ENCODE measurements around the gene ARGLU1.

ARGLU1 gene

DNA sequence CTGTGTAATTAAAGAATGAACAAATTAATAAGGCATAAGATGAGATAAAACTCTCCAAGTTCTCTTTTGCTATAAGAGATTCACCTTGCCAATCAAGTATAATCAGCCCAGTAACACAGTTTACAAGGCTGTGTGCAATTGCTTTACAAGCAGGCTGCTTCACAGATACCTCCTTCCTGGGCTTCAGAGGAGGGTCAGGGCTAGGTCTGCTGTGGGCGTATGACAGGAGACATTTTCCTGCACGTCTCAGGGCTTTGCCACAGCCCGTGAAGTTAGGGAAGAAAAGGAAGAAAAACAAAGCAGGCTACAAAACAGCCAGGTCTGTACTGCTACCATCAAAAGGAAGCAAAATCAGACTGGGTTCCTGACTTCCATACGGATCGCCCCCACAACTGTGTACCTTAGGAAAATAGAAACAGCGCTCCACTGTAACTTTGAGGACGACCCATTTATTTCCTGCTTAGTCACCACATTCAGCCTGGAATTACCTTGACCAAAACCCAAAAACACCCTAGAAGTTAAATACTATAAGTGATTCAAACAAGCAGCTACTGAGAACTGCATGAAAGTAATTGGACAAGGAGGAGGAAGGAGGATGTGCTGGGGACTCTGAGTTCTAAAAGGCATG is 44.9 kb downstream of the ARGLU1 start:
- no peak for DNase-seq

DNA sequence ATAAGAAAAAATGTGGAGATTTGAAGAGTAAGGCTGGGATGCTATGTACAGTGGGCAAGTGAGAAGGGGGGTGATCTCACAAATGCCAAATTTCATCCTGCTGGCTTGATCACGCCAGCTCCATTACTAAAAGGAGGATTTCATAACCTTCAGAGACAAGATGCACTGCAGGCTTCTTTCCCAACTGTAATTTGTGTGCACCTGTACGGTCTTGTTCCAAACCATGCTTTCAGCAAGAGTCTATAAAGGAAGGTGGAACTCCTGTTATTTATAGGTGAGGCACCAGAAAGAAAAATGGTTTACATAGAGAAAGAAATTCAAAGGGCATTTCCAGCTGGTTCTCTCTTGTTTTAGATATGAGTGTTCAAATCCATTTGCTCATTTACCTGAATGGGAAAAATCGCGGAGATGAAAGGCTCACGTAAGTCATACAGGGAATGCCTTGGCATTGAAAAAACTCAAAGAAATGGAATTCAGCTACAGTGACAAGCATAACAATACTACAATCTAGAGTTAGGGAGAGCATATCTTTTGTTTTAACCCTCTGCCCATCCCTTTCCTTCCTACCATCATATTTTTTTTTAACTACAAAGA is 45.7 kb downstream of the ARGLU1 start:
- no peak for DNase-seq

GRCh38 chr13:106521095-106521799 is 46.7 kb downstream of the ARGLU1 start:
- DNase-seq: no peak

DNA sequence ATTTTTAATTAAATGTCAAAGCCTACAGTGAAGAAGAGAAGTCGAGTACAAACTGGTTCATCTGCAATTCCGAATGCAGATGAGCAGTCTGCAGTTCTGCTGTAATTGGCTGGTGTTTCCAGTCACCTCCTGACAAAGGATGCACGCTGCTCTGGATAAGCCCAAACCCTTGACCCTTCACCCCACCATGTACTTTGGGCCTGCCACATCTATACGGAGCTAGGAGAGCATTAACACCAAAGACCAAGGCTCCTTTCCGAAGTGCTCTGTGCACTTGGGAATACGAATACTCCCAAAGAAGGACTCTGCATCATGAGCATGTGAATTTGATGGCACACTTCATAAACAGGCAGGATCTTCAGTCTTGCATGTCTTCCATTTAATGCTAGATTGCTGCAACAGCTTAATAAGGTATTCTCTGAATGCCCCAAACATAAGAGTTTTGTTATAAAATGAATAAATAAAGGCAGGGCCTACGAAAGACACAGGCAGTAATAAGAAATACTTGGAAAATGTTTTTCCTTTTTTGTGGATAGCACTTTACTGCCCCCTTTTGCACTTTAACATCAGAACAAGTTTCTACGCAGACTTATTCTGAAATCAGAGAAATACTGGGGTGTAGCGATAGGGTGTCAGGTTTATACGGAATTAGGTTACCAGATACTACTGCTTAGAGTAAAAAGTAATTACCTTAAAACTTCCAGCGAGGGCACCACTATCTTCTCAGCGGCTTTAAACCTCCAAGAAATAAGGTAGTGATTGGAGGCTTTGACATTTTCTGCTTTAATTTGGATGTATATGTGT is 47.5 kb downstream of the ARGLU1 start:
- DNase-seq: no peak

DNA sequence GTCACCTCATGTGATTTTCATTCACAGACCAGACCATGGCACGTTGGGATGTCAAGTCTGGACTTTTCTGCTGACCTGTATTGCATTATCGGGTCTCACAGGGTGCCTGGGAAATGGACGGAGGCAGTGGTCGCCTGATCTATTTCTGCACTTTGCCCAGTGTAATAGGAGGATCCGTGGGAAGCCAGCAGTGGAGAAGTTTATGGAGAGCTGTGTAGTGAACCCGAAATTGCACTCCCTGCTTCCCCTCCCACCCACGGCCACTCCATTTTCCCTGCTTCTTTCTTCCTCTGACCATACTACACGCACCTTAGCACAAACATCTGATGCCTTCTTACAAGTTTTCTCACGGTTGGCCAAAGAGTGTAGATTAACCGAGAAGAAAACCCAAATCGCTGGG is 49.4 kb downstream of the ARGLU1 start:
- no peak for DNase-seq

DNA sequence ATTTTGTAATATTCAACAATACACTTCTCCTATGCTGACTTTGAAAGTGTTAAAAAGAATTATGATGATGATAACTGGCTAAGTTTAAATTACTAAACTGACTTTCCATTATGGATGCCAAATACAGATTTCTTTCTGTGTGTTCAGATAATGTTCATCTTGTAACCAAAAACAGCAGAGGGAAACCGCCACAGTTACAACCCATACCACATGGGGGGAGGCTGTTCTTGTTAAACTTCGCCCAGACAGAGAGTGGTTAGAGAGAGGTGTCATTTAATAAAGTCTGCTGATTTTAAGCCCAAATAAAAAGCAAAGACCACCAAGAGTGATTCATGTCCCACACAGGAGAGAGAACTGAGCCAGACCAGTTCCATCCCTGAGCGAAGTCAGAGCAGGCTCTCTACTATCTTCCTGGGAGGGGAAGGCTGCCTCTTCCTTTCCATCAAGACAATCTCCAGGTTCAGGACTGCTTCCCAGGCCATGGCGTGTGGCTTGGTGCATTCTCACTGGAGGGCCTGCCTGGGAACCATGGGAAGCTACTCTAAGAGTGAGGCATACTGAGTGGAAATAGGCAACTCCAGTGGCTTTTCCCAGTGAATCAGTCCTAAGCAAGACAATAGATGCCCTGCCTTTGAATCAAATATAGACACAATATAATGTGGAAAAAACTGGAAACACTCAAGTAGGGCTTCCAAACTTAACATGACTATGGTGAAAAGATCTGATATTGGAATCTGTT is 50.7 kb downstream of the ARGLU1 start:
- no peak for DNase-seq

DNA sequence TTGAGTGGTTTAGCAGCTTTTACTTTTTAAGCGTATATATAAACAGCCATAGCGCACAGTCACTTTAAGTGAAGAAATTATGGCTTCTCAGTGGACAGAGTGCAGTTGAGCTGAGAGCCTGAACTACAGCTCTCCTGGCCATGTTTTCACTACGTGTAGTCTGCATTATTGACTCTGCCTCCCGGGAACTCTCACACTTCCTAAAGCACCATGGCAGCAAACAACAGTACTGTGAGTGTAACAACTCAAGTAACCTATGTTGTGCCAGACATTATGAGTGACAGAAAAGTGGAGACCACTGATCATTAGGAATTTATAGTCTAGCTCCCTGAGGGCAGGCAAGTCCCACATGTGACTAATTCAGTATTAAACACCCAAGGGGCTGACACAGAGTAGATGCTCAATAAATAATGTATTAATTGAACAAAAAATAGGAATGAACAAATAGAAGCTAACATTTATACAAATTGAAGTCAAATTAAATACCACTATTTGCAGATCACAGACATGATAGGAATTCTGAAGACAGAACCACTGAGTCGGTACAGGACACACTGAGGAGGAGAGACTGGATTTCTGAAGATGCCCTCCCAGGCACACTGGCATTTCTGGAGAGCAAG is 52.2 kb downstream of the ARGLU1 start:
- no peak for DNase-seq

DNA sequence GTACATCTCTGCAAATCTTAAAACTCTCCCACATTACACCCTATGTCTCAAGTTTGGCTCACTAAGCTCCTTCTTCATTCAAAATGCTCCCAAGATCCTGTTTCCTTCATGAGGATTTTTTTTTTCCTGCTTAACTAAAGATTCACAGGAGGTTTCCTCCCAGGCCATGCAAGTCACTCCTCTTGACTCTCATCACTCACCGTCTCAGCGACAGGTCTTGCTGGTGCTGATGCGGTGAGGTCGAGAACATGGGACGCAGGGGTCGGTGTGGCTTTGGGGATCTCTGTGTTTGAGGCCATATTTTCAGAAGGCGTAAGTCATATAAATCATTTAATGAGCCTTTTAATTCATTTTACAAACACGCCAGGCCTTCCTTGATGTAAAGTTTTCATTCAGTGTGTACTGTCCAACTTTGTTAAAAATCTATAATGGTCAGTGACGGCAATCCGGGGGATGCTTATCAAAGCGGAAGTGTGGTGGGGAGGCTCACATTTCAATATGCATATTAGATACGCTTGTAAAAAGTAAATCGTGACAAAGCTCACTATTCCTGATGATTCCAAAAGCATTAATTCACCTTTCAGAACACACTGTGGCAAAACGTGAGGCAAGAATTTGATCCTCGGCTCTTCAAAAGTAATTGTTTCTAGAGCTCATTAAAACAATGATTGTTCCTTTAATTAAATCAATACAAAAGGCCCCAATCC is 52.9 kb downstream of the ARGLU1 start:
- DNase-seq: no peak

GRCh38 chr13:106513025-106513983 is 54.6 kb downstream of the ARGLU1 start:
- DNase-seq: no peak

- DNase-seq: no peak
Observed at GRCh38 chr13:106507560-106508274, 60.2 kb downstream of the ARGLU1 start.

DNA sequence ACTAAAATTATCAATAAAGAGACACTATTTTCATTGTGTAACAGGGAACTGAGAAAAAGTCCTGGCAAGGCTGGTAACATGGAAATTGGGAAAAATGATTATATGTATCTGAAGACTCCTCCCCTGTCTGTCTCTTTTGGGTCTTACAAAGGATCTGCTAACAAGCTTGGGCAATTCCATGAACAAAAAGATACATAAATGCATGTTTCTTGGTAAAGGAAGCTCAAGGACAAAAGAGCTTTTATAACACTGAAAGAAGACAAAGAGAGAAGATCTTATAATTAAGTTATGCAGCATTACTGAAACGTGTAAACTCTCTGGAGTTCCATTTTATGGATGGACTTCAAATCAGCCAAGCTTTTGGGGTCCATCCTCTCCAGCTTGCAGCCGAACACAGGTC is 61.7 kb downstream of the ARGLU1 start:
- DNase-seq: no peak

DNA sequence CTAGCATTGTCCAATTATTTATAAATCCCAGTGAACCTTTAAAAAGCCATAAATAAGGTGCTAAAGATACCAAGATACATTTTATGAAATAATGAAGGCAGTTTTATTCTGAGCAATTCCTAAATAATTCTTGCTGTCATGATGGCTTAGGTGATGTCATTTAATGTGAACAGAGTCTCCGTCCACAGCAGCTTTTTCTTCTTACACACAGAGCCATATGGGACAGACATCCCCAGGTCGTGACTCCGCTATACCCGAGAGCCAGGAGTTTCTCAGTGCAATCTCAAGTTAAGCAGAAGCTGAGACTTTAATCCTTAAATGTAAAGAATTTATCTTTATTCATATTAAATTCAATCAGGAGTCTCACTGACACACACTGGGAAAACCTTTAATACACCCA is 62.2 kb downstream of the ARGLU1 start:
- no peak for DNase-seq

DNA sequence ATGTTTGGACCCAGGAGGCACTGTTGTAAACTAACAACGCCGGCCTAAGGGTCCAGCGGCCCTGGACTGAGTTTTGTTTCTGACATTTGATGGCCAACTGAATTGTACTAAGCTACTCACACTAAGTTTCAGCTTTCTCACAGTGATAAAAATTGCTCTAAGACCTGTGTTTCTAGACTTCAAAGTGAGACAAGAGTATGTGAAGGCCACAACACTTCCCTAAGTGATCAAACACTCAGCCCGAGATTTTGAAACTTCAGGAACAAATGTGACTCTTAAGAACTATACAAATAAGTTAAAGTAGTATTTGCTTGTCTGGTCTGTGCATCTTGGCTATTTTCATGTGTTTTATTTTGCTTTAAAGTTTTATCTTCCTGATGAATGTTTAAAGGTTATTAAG is 62.6 kb downstream of the ARGLU1 start:
- DNase-seq: no peak

DNA sequence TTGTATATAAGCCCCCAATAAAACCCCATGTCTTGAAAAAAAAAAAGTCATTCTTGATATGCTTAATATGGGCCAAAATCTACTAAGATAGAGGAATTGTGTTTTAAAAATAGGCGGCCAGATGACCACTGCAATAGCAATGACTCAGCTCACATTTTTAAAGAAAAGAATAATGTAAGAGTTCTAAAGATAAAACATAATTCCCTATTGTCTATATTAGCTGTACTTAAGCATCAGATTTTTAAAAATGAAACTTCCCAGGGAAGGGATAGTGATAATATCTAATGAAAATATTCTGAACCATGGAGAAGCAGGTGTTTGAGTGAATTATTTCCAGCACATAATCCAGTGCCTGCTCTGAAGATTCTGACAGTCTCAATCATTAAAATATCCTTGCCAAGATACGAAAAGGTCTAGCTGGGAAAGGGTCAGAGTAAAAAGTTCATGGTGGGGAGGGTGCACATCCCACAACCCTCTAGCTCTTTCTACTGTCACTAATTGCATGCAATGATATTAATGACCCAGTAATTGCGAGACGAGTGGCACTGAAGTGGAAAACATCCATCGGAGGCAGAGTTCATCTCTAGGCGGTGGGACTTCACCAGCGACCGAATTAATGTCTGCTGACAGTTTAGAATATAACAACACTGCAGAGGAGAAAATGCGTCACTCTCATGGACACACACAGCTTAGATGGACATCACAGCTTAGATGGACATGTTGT is 64.0 kb downstream of the ARGLU1 start:
- no peak for DNase-seq

- no peak for DNase-seq
Observed at GRCh38 chr13:106503272-106503671, 64.7 kb downstream of the ARGLU1 start.

DNA sequence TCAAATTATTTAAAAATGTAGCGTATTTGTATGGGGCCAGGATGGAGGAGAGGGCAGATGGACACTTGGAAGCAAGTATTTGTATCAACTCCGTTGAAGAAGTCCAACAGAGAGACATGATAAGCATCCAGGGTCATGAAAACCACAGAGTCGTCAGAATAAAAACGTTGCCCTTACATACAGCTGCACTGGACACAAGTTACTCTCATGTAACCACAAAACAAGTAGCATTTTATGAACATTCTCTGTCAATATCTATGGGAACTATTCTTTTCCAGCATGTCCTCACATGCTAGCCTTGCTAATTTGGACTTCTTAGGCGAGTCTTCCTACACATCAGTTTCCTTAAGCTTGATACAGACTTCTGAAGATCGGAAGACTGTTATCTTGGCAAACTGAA is 67.5 kb downstream of the ARGLU1 start:
- DNase-seq: no peak

- no peak for DNase-seq
Observed at GRCh38 chr13:106499896-106500295, 68.0 kb downstream of the ARGLU1 start.

DNA sequence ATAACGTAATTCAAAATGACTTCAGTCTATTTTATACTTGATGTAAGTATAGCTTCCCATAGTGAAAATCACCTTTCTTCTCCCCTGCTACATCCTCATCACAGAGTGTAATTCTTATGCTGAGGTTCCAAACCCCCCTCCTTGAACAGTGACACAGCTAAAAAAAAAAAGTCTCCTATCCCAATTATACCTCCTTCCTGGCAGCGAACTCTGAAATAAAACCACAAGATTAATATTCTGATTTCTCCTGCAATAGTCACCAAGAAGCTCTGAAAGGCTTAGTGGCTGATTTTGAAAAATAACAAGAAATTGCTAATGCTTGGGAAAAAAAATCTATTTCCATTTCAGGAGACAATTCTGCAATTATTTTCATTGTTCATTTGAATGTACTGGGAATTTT is 68.8 kb downstream of the ARGLU1 start:
- no peak for DNase-seq

DNA sequence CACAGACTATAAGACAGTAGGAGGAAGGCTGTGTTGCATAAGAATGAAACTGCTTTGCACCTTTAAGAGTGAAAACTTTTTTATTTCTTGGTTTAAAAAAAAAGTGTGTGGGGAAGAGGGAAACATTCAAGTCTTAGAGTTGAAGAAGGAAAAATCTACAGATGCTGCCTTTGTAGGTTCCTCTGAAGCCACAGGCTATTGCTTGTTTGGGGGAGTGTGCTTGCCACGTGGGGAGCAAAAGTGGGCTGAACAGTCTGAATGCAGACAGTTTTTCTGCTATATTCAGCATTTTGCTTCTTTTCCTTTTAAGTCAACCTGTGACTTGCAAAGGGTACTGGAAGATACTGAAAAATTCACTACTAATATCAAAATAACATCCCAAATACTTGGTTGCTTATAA is 69.4 kb downstream of the ARGLU1 start:
- no peak for DNase-seq
